Non-pigmented ciliary epithelial cell (primary cell): Measurements from ENCODE around the gene CHPF2.

Experiments
- DNase-seq: peaks from one replicate; pipeline ENCODE4 v3.0.0-alpha.2; 2010; ENCODE audit warnings: low read depth

The CHPF2 gene

DNA sequence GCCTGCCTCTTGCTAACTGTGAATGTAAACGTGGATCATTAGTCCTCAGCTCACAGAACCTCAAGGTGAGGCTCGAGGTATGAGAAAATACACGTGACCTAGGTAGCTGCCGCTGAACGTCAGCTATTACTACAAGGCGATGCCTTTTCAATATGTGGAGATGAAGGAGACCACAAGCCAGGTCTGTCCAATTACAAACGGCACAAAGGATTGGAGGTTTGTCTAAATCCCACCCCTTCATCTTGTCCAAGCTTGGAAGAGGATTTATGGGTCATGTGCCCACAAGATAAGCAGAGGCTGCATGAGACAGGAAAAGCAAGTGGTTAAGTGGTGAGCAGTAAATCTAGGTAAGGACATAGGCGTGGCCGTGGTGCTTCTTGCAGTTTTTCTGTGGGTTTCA, 25.4 kb upstream of the CHPF2 start:
- no peak for DNase-seq

DNA sequence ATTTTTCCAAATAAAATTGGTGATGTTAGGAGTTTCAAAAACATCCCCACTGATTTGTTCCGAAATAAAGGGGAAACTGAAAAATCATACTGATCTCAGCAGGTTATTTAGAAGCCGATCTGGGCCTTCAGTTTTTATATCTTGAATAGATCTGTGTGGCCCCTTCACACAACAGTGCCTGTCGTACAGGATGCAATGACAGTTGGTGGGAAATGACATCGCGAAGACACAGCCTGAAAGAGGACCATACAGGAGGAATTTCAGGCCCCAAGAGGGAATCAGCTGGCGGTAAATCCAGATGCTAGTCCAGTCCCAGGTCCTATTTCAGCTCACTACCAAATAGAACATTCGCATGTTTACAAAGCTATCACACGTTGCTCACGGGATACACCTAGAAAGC, 25.0 kb upstream of the CHPF2 start:
- no peak for DNase-seq

DNA sequence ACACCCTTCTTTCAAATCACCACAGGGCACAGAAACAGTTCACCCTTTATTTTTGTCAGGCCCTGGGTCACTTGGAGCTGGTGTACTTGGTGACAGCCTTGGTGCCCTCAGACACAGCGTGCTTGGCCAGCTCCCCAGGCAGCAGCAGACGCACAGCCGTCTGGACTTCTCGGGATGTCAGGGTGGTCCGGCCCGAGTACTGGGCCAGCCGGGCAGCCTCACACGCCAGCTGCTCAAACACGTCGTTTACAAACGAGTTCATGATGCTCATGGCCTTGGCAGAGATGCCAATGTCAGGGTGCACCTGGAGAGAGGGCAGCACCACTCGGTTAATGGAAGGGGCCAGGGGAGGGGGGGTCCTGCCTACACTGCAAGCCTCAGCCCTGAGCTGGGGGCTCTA, 24.5 kb upstream of the CHPF2 start:
- DNase-seq: no peak

DNA sequence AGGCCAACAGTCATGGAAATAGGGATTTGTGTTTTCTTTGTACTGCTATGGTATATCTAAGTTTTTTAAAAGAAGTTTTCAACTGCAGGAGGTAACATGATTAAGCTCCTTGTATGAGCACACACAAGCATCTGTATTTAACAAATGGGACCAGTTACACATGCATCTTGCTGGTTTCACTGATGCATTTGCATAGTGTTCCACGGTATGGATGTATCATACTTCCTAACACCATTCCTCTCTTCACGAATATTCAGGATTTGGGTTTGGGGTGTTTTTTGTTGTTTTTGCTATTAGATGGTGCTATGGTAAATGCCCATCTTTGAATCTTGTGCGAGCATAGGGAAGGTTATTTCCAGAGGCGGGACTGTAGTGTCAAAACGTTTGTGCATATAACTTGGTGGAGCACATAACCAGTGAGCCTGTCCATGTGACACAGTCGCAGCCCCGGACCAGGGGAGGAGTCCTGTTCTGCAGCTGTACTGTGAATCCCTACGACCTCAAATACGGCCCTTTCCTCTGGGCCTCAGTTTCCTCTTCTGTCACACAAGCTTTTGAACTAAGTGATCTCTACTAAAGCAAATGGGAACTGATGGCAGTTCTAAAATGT, 23.9 kb upstream of the CHPF2 start:
- DNase-seq: no peak

DNA sequence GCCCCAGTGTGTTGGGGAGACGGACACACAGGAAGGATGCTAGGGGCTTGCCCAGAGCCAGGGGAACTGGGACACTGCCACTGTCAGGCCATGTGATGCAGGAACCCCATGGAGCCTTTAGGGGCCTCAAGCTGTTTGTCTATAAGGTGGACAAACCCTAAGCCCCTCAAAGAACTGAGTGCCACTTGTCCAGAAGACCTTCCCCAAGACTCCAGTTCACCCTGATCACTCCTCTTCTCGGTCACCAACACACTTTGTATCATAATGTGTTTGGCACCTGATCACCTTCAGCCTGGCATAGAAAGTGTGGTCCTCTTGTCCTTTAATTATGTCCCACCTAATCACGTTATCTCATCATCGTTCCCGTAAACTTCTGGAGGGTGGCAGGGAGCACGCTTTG, 22.7 kb upstream of the CHPF2 start:
- DNase-seq: no peak

DNA sequence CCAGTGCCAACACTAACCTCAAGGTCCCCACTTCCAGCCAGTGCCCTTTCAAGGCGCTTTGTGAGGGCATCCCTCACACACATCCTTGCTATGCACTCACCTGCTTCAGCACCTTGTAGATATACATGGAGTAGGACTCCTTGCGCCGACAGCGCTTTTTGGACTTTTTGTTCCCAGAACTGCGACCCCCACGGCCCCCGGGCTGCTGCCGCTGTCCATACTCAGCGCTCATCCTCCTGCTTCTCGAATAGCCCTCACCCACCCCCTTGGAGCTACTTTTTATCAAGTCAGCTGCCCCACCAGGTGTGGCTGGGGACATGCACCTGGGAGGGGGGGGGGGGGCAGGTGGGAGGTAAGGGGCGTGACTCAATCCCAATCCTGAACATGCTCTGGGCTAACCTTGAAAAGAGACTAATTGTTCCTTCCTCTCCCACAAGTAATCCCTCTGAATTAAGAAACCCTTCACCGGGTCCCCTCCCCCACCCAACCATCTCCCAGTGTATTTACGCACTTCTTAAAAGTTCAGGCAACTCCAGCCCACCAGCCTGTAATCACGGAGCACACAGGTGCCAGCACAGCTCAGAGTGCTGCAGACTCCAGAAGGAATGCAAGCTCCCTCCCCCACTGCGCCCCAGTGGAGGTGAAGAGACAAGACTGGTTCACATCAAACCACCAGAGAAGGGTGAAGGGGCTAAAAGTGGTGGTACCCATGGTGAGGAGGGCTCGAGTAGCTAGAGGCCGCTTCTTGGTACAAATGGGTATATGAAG, 22.0 kb upstream of the CHPF2 start, which contains the start of gene H2BK1:
TSS of gene H2BK1 (minus strand) at position 402 of the 768 bp plus-strand sequence. CDS start at position 232, 170 bp downstream.
- DNase-seq: no peak

DNA sequence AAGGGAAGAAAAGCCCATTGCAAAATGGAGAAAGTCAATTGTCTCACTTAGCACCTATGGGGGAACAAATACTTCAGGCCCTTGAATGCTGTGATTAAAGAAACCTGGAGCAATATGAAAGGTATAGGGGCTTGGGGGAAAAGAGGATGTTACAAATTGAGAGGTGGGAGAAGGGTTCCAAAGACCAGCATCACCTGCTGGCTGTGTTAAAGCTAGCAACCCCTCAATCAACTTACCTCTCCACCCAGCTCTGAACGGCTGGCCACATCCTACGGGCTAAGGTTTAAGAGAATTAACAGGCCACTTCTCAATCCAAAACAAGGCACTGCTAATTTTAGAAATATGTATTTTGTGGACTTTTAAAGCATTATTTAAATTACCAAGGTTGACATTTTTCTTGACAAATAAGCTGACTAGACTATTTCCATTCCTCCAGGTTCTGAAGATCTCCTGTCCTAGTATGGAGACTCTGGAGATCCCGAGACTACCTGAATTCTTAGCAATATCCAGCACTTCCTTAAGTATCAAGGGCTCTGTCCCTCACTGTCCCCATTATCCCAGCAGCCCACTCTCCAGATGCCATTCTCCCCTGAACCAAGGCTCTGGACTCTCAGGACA, 21.0 kb upstream of the CHPF2 start:
- DNase-seq: no peak

DNA sequence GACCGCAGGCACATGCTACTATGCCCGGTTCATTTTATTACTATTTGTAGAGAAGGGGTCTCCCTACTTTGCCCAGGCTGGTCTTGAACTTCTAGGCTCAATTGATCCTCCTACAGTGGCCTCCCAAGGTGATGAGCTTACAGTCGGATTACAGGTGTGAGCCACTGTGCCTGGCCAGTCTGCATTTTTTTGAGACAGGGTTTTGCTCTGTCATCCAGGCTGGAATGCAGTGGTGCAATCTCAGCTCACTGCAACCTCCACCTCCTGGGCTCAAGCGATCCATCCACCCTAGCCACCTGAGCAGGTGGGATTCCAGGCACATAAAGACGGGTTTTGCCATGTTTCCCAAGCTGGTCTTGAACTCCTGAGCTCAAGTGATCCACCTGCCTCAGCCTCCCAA, 19.7 kb upstream of the CHPF2 start:
- DNase-seq: no peak

DNA sequence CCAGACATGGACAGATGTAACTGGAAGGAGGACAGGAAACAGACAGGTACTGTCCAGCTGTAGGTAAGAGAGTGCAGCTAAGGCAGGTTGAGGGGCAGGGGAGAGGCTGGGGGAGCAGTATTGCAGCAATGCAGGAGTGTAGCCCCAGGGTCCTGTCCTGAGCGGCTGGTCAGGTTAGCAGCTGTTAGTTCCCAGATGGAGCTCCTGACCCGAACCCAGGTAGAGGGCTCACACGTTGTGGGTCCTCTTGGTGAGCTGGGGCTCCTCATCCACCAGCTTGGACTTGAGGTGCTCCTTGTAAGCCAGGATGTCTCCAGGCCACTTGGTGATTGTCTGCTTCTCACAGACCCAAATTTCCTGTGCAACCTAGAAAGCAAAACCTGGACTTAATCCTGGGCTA, 18.5 kb upstream of the CHPF2 start:
- no peak for DNase-seq

DNA sequence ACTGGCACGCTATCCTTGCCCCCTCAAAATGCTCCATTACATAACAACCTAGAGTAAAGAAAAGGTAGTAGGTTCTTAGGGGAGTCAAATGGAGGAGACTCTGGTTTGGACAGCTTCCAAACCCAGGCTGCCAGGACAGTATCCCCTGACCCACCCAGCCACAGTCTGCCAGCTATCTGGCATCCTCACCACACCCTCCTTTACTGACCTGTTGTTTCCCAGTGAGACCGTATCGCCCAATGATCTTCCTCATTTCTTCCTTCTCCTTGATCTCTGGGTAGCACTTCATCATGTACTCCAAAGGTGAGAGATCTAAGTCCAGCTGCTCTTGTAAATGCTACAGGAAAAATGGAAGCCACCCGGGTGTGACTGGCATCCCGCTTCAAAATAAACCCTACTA, 16.9 kb upstream of the CHPF2 start:
- no peak for DNase-seq

DNA sequence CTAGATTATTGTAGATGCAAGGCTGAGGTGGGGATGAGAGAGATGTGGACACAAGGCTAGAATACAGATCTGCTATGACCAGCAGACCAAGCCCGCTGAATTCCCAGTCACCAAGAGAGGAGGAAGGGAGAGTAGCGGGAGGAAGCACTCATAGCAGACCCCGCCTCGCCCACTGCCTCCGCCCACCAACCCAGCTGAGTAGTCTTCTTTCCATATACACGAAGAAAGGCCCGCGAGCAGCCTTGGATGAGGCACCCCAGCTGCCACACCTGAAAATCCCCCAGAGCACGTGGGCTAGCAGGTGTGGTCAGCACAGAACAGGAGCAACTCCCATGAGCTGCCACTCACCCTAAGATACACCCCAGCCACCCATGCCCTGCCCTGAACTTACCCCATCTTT, 14.1 kb upstream of the CHPF2 start:
- no peak for DNase-seq

DNA sequence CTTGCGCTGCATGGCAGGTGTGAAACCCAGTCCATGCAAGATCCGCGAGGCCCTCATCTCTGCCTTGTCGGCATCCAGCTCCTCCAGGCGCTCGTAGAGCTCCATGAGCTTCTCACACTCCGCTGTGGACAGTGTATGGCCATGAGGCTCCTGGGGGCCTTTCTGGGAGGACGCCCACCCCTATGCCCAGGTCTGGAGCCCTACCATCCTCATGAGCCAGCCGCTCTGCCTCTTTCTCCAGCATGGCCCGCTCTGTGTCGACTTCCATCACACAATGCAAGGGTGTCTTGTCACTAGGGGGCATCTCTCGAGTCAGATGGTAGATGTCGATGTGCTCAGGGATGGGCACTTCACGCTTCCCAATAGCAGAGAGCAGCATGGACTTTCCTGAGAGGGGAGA, 8.6 kb upstream of the CHPF2 start:
- no peak for DNase-seq

DNA sequence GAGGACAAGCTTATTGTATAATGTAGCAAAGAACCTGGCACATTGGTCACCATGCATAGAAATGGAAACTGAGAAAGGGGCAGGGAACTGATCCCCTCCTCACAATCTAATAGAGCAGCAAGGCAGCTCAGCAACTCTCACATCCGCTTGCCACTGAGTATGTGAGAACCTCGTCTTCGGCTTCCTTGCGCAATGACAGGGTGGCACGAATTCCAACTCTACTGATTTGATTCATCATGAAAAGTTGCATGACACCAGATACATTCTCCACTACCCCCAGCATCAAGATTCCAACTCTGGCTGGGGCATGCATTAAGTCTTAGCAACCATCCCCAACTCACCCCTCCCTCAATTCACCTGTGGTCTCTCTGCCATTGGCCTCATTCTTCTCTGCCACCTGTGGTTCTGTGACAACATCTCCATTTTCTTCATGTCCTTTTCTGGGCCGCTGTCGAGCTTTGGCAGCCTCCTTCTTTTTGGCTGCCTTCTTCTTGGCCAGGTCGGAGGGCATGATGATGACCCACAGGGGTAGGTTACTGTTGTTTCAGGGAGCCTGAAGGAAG, 6.3 kb upstream of the CHPF2 start:
- no peak for DNase-seq

DNA sequence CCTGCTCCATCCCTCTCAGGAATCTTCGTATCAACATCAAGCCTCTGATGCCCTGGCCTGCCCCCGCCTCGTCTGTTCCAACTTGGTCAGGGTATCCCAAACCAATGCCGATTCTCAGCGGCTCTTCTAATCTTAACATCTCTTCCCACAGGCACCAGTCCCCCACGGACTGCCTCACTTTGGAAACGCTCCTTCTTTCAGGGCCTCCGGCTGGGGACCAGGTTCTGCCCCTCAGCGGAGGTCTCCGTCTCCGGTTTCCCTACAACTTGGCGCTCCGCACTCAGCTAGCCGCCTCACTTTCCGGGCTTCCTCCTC, 5.8 kb upstream of the CHPF2 start:
- DNase-seq: no peak

DNA sequence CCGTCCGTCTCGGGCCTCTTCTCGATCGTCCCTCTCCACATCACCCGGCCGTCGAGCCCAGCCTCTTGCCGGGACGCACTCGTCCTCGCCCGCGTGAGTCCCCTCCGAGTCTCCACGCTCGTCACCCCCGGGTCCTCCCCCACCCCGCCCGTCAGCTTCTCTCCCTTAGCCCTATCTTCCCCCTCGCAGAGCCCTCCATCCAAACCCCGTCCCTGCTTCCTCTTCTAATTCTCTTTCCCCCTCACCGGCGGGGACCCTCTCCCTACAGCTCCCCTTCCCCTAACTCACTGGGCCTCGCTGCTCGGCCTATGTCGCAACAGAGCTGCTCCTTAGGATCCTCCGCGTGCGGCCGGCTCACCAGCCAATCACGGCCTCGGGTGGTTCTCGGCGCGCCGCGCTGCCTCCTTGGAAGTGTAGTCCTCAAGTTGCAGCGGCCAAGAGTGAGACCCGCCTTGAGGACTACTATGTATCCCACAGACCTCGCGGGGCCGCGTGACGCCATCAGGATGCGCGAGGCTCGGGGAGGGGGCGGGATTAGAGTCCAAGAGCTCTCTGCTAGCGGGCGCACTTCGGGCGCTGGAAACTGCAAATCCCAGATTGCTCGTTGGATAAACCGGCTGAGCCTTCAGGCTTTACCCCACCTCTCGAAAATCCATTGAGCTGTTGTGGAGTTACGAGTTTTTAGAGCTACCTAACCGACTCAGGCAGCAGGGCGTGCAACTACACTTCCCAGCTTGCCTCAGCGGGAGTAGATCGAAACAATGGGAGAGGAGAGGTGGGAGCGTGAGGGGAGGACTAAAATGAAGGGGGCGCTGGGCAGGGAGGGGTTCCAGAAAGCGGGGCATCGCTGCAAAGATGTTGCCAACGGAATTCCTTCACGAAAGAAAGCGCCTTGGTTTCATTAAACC, 5.2 kb upstream of the CHPF2 start, which contains the start of gene ABCF2:
TSS of gene ABCF2 (minus strand) at position 331 of the 908 bp plus-strand sequence. CDS start 747 bp downstream, outside the sequence.
- DNase-seq: peak; percentile 95

DNA sequence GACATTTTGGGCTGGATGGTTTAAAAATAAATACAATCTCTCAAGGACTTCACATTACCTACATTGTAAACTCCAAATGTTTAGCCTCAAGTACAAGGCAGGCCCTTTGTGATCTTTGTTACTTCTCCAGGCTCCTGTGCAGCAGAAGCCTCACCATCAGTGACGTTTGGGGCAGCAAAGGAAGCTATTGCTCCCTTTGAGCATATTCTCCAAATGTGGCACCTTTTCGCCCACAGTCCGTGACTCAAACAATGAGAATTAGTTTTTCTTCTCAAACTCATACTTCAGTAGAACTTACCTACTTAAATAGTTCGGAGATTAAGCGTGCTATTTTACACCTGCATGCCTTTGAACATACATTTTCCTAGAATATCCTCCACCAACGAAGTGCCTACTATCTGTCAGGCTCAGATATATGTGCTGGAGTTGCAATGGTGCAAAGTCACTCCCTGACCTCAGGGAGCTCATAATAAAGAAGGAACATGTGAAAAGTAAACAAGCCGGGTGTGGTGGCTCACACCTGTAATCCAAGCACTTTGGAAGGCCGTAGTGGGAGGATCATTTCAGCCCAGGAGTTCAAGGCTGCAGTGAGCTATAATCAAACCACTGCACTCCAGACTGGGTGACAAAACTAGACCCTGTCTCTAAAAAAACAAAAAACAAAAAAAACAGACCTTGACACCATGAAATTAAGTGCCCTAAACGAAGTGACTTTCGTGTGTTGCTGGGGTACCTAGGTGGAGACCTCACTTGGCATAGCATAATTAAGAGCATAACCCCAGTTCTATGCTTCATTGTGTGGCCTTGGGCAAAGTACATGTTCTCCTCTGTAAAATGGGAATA, 4.0 kb upstream of the CHPF2 start:
- DNase-seq: no peak

DNA sequence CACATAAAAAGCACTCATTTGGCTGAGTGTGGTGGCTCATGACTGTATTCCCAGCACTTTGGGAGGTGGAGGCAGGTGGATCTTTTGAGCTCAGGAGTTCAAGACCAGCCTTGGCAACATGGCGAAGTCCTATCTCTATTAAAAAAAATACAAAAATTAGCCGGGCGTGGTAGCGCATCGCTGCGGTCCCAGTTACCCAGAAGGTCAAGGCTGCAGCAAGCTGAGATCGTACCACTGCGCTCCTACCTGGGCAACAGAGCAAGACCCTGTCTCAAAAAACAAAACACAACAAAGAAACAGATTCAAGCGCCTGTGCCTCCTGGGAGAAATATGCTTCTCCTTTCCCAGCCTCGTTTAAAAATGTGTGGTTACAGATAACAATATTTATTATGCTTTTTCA, 3.0 kb upstream of the CHPF2 start:
- DNase-seq: no peak

DNA sequence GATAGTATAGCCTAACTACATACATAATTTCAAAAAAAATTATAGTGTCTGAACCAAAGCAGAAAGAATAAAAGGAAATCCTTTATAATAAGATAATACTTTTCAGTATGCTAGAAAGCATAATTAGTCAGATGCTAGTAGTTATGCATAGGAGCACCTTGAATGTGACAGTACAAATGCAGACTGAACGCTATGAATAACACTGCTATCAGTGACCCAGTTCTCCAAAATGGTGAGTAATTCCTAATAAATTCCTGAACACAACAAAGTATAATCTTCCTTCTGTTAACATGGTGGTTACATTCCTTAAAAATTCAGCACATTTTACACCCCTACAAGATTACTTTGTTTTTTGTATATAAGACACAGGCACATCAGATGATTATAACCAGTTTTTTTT, 1.2 kb upstream of the CHPF2 start:
- no peak for DNase-seq

DNA sequence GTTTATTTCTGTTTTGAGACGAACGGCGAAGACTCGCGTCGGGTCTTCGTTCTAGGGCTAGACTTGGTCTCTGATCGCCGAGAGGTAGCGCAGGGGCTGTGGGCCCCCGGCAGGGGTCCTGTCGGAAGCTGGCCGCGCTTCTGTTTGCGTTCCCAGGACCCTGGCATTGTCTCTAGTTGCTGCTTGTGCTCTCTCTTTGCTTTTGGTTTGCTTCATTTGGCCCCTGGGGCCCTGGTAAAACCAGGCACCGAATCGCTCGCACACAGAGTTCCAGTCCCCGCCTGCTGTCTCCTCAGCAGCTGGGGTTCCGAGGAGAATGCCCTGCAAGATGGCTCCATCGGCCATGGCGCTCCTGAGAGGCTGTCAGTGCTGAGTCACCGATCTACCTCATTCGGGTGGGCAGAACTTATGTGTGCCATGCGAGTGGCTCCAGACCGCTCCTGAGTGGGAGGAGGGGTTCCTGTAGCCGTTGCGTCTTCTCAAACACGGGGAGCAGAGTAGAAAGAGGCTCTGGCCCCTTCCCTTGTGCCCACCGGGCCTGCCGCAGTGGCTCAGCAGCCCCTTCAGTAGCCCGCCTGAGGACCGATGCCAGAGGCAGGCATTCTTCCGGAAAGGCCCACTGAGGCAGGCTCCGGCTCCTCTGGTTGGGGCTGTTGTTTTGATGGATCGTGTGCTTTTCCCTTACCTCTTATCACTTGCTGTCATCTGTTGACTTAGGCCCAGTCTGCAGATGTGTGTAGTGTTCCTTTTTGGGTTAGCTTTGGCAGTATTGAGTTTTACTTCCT, 826 bp downstream of the CHPF2 start:
- peak; percentile 51 for DNase-seq

DNA sequence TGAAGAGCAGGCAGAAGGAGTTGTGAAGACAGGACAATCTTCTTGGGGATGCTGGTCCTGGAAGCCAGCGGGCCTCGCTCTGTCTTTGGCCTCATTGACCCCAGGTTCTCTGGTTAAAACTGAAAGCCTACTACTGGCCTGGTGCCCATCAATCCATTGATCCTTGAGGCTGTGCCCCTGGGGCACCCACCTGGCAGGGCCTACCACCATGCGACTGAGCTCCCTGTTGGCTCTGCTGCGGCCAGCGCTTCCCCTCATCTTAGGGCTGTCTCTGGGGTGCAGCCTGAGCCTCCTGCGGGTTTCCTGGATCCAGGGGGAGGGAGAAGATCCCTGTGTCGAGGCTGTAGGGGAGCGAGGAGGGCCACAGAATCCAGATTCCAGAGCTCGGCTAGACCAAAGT, 1.5 kb downstream of the CHPF2 start:
- DNase-seq: no peak
